Activated CD8-positive, alpha-beta memory T cell treated with anti-CD3 and anti-CD28 coated beads for 4 hours (primary cell): ENCODE data around the gene ACVR1B.
A peak's percentile ranks its signal among the peaks of the same experiment; 100 is the strongest.

Experiments used
- DNase-seq, 2 donors: peaks; one replicate each; pipeline ENCODE4 v3.0.0-alpha.2; 2020; ENCODE audit warnings: low read depth in 2 of 2

Gene ACVR1B

GRCh38 chr12:51951199-51951842 lies at the start of gene ACVR1B:
Gene ACVR1B (plus strand): TSS chr12:51951699. CDS start chr12:51951744, 45 bp downstream.
- peak; percentile 85 to 88 for DNase-seq

- DNase-seq = no peak
Observed at GRCh38 chr12:51901881-51902280, 49.6 kb upstream of the ACVR1B start.

- no peak for DNase-seq
Observed at GRCh38 chr12:51904951-51905470, 46.5 kb upstream of the ACVR1B start.

GRCh38 chr12:51905471-51906429 lies 45.7 kb upstream of the ACVR1B start:
- DNase-seq = no peak

GRCh38 chr12:51906430-51907082 lies 44.9 kb upstream of the ACVR1B start:
- DNase-seq = no peak

- no peak for DNase-seq
Observed at GRCh38 chr12:51907083-51907855, 44.2 kb upstream of the ACVR1B start, which contains the start of gene ACVRL1. Gene ACVRL1 (plus strand): TSS chr12:51907504. CDS start chr12:51912475, 4,971 bp downstream.

GRCh38 chr12:51907856-51908425 lies 43.6 kb upstream of the ACVR1B start:
- no peak for DNase-seq

GRCh38 chr12:51908876-51909592 lies 42.5 kb upstream of the ACVR1B start:
- DNase-seq = no peak

GRCh38 chr12:51910168-51910567 lies 41.3 kb upstream of the ACVR1B start:
- no peak for DNase-seq

- DNase-seq = no peak
Observed at GRCh38 chr12:51910691-51911090, 40.8 kb upstream of the ACVR1B start.

GRCh38 chr12:51911307-51911706 lies 40.2 kb upstream of the ACVR1B start:
- DNase-seq = no peak

GRCh38 chr12:51911788-51912711 lies 39.4 kb upstream of the ACVR1B start:
- no peak for DNase-seq

- no peak for DNase-seq
Observed at GRCh38 chr12:51913071-51914033, 38.1 kb upstream of the ACVR1B start.

GRCh38 chr12:51914034-51914923 lies 37.2 kb upstream of the ACVR1B start:
- DNase-seq = no peak

- no peak for DNase-seq
Observed at GRCh38 chr12:51915003-51915625, 36.4 kb upstream of the ACVR1B start.

GRCh38 chr12:51915951-51916350 lies 35.5 kb upstream of the ACVR1B start:
- no peak for DNase-seq
